ENCODE results near the gene PLEKHH1. TPM values are rescaled to one million over a fixed set of nuclear protein-coding genes. Genes with fewer than 3 reads are reported as not detected.
A peak's percentile ranks its signal among the peaks of the same experiment; 100 is the strongest.

Gene PLEKHH1
- total and polyA plus RNA-seq, 9 of the 15 experiments (the other 6 are each of a cell fraction or from before 2014, with no cell fraction given) = 0.76 to 5.9 (median 2.9) TPM

DNA sequence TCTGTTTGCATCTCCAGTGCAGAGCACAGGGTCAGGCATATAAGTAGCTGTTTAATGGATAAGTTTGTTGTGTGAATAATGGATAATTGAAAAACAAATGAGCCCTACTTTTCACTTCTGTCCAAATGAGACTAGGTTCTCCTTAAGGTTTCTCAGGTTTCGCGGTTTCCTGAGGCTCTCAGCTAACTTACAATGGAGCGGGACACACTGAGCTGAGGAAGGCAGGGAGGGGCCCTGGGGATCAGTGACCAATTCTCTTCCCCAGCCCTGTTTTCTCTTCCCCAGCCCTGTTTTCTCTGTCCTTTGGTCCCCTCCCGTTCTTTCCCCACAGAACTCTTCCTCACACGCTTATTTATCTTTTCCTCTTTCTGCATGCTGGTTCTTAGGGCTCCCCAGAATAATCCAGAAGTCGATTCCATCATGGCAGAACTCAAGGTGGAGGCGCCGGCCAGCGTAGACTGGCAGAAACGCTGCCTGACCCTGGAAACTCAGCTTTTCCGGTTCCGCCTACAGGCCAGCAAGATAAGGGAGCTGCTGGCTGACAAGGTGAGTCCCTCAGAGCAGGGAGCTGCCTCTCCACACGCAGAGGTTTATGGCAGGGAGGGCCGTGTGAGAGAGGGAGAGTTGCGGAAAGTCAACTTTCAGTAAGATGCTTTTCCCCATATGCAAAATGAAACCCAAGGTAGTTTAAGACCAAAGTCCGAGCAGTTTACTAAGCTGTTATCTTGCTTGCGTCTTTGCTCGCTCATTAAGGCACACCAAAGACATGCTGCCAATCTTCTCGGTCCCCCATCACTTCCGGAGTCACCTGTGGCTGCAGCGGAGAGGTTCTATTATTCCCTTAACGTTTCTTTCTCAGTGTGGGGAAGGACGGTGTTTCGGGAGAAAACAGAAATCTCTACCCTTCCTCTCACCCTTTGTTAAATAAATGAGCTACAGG, 8.6 kb downstream of the PLEKHH1 start (continued):
- TF ChIP-seq TAF1 (IDR thresholded peaks at IDR 0.05; ENCODE audit: control insufficient read depth, extremely low read depth, insufficient read depth, low read length, severe bottlenecking) (peak; percentile 39), USF1 (CRISPR knock-in tag; IDR thresholded peaks at IDR 0.05) (no peak), ARNT (IDR thresholded peaks at IDR 0.05) (0 out of 4 replicates have a peak, but pooled peaks of 1 of the 2 experiments have one; percentile 38), ZNF384 (IDR thresholded peaks at IDR 0.05; ENCODE audit: low read depth, low read length) (no peak), RFX1 (IDR thresholded peaks at IDR 0.05) (no peak), HOXB6 (CRISPR knock-in tag; IDR thresholded peaks at IDR 0.05; ENCODE audit: borderline replicate concordance) (no peak), POLR2H (tag; IDR thresholded peaks at IDR 0.05; ENCODE audit: low read depth) (peak; percentile 57; the same call in 1 of the 2 replicates), ZSCAN32 (CRISPR knock-in tag; IDR thresholded peaks at IDR 0.05) (no peak), HNRNPLL (IDR thresholded peaks at IDR 0.05; ENCODE audit: low read depth, low read length, poor library complexity, severe bottlenecking) (no peak), NUFIP1 (IDR thresholded peaks at IDR 0.05; ENCODE audit: partially characterized antibody) (no peak), EZH2 (IDR thresholded peaks at IDR 0.05; ENCODE audit: borderline replicate concordance, low read depth, low read length) (no peak), ESRRB (CRISPR knock-in tag; IDR thresholded peaks at IDR 0.05; ENCODE audit: borderline replicate concordance) (no peak), TFAM (CRISPR knock-in tag; conservative IDR thresholded peaks at IDR 0.05) (no peak), ZNF75A (CRISPR knock-in tag; IDR thresholded peaks at IDR 0.05) (no peak), TCF7L2 (IDR thresholded peaks at IDR 0.05; ENCODE audit: low read depth, low read length) (no peak), ARID1B (IDR thresholded peaks at IDR 0.05) (peak; percentile 44), ZNF274 (IDR thresholded peaks at IDR 0.05; ENCODE audit: borderline replicate concordance, low read depth, low read length) (no peak), FUS (optimal IDR thresholded peaks at IDR 0.05; ENCODE audit: low read depth, low read length) (no peak), EP300 (IDR thresholded peaks at IDR 0.05; ENCODE audit: low read length) (no peak), POLR2B (IDR thresholded peaks at IDR 0.05; ENCODE audit: low read depth, partially characterized antibody) (peak; percentile 72), BACH1 (tag; IDR thresholded peaks at IDR 0.05) (no peak), CREM (IDR thresholded peaks at IDR 0.05; ENCODE audit: low read depth) (0 out of 2 replicates have a peak, but pooled peaks have one; percentile 27), NEUROD1 (IDR thresholded peaks at IDR 0.05; ENCODE audit: borderline replicate concordance, low read depth, low read length, partially characterized antibody) (no peak), CHD2 (IDR thresholded peaks at IDR 0.05; ENCODE audit: low read depth, low read length) (no peak)
- TF ChIP-seq, protein P1, sequence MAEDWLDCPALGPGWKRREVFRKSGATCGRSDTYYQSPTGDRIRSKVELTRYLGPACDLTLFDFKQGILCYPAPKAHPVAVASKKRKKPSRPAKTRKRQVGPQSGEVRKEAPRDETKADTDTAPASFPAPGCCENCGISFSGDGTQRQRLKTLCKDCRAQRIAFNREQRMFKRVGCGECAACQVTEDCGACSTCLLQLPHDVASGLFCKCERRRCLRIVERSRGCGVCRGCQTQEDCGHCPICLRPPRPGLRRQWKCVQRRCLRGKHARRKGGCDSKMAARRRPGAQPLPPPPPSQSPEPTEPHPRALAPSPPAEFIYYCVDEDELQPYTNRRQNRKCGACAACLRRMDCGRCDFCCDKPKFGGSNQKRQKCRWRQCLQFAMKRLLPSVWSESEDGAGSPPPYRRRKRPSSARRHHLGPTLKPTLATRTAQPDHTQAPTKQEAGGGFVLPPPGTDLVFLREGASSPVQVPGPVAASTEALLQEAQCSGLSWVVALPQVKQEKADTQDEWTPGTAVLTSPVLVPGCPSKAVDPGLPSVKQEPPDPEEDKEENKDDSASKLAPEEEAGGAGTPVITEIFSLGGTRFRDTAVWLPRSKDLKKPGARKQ (CRISPR knock-in tag; IDR thresholded peaks at IDR 0.05) = no peak

Data from K562 (cell line).